Measurements from ENCODE around the gene MTCL1.

MTCL1 gene

DNA sequence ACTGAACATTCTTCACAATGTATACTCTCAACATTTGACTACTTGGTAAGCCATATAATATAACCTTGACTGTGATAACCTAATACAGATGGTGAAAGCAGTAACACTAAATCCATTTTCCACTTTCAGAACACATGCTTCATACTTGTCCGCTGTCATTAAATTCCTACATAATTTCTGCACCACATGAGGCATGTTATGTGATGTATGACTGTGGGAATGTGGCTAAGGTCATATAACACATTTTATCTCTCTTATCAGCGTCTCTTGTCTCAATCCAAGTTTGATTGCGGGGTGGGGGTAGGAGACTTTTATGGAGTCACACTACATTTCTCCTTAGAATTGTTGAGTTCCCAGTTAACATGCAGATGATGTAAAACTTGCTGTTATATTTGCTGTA, 110.9 kb downstream of the MTCL1 start:
- DNase-seq, result no peak

DNA sequence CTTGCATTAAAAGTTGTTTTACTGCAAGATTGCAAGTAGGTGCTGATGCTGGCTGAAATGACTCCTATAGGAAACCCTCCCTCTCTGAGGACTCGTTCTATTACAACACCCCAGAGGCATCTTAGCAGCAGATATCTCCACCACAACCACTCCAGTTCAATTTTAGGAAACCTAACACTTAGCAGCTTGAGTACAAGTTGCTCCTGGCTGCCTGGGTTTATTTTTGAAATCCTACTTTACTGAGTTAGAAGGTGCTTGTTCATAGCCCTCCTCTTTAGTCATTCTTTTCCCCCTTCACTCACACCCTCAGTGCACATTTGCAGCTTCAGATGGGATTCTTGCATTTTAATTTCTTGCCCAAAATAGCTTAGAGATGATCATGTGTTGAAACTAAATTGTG, 111.5 kb downstream of the MTCL1 start:
- DNase-seq, result no peak

DNA sequence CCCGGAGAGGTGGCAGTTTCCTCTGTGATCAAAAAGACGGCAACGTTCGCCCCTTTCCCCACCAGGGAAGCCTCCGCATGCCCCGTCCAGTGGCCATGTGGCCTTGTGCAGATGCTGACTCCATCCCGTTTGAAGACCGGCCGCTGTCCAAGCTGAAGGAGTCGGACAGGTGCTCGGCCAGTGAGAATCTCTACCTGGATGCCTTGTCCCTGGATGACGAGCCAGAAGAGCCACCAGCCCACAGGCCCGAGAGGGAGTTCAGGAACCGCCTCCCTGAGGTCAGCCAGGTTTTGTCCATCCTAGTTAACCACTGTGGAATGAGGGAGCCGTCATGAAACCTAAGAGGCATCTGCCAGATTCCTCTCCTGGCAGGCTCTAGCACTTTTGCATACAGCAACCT, 113.6 kb downstream of the MTCL1 start:
- no peak for DNase-seq

DNA sequence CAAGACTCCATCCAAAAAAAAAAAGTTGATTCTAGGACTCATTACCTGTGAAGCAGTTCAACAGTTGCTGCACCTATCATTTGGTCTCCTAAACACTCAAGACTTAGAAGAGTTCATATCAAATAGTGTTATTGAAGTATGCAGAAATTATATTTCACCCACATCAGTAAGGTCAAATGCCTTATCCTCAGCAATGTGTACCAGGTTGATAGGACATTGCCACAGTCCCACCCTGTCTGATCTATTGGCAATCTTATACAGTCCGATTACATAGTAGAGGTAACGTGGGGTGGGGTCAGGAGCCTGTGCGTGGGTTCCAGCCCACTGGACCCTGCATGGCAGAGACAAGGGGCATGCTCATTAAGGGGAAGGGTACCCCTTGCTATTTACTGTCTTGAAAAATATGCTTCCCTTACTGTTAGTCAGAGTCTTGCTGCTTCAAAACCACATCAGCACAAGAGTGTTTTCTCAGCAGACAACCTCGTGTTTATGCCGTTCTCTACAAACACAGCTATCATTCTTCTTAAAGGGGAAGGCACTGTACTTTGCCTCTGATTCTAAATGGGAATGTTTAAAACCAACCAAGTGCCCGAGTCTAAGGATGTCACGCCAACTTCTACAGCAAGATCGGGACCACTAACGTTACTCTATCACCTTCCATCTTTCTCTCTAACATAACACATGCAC, 115.2 kb downstream of the MTCL1 start:
- DNase-seq, result no peak

DNA sequence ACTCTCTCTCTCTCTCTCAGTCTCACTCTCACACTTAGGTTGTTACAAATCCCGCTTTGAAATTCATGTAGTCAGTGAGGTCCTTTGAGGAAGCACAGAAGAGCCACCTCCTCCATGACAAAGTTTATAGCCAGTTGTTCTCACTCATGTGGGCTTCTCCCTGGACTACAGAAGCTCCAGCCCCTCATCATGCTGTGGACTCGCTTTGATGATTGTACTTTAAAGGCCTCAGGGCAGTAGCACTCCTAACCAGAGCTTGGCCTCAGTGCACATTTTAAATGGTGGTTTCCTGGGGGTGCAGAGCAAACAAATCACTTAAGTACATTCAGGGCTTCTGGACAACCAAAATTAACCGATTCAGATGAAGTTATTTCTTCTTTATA, 115.7 kb downstream of the MTCL1 start:
- no peak for DNase-seq

DNA sequence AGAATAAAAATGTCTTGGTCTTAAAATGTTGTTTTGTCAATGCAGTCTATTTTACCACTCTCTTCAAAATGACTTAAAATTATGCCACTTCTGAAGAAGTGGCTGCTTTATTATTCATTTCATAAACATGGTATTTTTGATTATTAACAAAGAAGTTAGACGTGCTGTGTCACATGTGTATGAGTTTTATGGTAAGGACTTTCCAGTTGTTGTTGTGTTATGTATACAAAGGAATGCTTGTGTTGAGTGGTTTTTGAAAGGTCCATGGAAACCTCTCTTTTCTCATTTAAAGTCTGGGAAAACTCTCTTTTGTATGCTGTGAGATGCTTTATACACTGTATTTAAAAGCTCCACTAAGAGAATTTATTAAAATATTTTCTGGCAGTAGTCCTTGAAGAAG, 116.2 kb downstream of the MTCL1 start:
- DNase-seq, result no peak

DNA sequence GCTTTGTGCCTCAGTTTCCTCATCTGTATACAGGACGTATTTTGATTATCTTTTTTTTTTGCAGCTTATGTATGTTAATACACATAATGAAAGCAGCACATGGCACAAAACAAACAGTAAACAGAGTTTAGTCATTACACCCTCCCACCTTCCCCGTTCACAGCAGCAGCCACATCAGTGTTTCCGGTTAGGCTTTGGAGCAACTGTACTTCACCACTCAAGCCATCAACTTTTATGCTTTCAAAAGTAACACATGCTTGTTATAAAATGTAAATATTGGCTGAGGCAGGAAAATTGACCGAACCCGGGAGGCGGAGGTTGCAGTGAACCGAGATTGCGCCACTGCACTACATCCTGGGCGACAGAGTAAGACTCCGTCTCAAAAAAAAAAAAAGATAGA, 117.3 kb downstream of the MTCL1 start:
- no peak for DNase-seq

DNA sequence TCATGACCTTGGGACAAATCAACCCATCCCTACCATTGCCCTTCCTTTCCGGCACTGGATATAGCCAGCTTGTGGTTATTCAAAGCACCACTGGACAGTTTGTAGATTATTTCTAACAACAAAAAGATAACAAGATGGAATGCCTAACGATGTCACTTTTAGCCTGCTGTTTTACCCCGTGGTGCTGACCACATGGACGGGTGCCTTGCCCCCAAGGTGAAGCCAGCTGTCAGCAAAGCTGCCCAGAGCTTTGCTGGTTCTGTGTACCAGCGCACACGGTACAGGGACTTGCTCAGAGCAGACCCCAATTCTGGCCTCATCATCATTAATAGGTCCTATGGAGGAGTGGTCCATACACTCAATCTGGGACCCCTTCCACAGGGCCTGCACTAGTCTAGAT, 118.2 kb downstream of the MTCL1 start:
- no peak for DNase-seq

DNA sequence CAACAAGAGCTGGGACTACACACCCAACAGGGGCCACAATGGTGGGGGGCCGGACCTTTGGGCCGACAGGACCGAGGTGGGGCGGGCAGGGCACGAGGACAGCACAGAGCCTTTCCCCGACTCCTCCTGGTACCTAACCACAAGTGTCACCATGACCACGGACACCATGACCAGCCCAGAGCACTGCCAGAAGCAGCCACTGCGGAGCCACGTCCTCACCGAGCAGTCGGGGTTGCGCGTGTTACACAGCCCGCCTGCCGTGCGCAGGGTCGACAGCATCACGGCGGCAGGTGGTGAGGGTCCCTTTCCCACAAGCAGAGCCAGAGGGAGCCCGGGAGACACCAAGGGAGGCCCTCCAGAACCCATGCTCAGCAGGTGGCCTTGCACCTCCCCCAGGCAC, 119.5 kb downstream of the MTCL1 start:
- no peak for DNase-seq

DNA sequence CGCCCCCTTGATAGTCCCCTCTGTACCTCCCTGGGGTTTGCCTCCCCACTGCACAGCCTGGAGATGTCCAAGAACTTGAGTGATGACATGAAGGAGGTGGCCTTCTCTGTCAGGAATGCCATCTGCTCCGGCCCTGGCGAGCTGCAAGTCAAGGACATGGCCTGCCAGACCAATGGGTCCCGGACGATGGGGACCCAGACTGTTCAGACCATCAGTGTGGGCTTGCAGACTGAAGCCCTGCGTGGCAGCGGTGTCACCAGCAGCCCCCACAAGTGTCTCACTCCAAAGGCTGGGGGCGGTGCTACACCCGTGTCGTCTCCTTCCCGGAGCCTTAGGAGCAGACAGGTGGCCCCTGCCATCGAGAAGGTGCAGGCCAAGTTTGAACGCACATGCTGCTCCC, 119.9 kb downstream of the MTCL1 start:
- DNase-seq, result no peak

DNA sequence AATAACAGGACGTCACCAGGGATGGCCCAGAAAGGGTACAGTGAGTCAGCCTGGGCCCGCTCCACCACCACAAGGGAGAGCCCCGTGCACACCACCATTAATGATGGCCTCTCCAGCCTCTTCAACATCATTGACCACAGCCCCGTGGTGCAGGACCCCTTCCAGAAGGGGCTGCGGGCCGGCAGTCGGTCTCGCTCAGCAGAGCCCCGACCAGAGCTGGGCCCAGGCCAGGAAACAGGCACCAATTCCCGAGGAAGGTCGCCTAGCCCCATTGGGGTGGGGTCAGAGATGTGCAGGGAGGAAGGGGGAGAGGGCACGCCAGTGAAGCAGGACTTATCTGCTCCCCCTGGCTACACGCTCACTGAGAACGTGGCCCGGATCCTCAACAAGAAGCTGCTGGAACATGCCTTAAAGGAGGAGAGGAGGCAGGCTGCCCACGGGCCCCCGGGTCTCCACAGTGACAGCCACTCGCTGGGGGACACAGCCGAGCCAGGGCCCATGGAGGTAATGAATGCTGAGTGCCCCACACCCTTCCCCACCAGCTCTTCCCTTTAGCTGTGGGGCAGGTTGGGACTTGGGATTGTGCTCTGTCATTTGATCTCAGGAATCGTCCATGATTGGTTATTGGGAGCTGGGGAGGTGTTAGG, 120.5 kb downstream of the MTCL1 start:
- DNase-seq, result no peak

DNA sequence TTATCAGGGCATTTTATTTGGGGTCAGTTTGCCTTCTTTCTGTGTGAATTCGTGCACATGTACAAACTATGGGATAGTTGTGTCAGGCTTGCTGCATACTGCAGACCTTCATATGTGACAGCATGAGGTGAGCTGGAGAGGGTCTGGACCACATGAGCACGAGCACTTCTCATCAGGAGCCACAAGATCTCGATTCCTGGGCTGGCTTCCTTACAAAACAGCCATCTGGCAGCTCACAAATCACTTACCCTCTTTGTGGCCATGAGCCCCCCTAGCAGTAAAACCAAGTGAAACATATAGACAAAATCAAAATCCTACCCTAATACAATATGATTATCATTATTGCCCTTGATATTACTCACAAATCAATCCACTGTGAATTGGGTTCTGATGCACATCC, 121.2 kb downstream of the MTCL1 start:
- no peak for DNase-seq

DNA sequence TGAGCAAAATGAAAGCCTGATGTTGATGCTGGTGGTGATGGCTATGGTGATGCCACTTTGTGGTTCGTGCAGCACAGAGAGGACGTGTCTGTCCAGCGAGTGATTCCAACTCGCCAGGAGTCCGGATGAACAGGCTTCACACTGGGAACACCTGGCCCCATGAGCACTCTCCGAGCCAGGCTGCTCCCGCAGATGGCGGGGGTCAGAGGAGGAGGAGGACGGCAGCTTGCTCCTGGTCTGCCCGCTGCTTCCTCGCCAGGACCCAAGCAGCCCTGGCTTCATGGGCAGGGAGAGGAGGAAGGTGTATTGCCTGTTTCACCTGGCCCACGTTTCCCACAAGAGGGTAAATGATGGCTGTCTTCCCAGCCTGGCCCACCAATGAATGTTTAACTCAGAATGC, 121.6 kb downstream of the MTCL1 start:
- no peak for DNase-seq

DNA sequence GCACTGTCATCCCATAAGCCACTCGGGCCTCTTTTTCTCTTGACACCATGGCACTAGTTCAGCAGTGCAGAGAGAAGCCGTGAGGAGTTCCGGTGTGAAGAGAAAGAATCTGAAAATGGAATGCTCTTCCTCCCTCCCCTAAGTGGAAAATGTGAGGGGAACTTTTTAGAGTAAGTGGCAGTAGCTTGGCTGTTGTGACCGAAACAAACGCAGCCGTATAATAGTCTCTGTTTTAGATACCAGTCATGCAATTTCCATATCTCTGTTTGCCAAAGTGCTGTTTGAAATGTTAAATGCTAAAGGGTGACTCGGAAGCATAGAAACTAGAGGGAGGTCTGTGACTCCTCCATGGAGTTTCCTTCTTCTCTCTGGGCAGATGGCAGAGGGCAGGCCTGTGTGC, 122.9 kb downstream of the MTCL1 start:
- no peak for DNase-seq

DNA sequence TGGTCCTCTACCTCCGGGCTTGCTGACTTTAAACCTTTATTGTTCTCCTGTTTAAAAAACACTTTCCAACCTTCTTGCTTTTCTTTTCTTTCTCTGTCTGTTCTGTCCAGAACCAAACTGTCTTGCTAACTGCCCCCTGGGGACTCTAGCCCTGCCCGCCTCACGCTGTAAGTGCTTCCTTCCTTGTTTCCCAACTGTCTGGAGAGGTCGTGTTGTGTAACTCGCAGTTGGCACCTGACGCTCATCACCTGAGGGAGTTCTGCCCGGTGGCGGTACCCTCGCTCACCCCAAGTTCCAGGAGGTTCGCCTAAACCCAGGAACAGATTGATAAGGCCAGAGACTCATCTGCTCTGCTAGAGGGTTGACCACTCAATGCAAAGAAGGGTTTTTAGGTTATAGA, 123.4 kb downstream of the MTCL1 start:
- DNase-seq, result no peak

DNA sequence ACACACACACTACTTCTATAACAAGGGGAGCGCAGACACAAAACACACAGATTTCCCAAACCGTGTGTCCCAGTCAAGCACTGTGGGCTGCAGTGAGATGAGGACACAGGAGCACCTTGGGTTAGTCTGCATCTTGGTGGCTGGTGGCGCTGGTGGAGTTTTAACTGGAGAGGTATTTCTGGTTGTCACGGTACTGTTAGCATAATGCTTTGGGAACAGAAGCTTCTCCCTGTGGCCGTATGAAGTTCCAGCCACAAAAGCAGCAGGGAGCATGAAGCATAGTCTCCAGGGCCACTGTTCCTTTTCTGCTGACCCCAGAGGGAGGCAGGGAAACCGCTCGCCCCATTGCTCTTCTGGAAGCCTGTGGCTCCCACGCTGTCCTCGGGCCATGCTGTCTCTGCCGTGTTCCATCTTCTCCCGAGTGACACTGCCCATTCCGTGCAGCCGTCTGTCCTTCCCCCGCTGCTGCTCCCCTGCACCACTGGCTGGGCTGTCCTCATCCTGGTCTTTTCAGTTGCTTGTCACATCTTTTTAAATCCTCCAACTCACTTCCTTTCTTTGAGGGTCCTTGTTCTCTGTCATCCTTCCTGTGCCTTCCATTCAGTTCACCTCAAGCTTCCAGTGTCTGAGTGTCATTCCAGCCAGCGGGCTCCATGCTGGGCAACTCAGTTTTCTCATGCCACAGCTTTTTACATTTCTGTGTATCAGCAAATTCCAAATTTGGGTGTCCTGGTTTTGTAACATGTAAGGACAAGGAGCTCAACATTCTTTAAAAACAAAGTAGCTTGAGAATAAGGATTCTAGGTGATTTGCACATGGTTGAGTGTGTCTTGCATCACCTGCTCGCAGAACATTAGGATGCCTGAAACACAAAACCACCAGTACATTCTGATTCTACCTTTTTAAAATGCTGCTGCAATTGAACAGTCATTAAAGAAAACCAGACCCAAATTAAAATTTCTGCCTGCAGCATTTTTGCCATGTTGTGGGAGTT, 125.0 kb downstream of the MTCL1 start:
- DNase-seq, result no peak

DNA sequence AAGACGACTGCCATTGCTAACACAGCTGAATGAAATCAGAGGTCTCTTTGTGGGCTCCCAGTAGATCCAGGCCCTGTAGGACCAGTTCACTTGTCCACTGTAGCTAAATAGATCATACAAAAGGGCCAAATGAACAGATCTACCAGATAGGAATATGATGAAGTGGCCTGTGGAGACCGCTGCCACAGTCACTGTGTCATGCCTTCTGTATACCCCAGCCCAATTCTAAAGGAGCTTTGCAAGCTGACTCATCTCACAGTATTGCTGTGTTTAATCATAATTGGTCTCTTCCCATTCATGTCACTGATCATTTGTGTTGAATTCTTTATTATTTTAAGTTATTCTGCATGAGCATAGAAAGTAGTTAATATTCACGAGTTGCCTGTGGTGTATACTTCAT, 125.8 kb downstream of the MTCL1 start:
- no peak for DNase-seq

DNA sequence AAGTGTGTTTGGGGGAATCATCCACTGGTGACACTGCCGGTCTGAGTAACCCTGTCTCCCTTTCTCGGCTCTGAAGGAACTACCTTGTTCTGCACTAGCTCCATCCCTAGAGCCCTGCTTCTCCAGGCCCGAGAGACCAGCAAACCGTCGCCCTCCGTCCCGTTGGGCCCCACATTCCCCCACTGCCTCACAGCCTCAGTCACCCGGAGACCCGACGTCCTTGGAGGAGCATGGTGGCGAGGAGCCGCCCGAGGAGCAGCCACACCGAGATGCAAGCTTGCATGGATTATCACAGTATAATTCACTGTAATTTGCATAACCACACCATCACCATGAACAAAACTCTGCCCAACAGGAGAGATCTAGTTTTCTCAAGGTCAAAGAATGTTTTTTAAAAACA, 126.2 kb downstream of the MTCL1 start:
- DNase-seq, result no peak

DNA sequence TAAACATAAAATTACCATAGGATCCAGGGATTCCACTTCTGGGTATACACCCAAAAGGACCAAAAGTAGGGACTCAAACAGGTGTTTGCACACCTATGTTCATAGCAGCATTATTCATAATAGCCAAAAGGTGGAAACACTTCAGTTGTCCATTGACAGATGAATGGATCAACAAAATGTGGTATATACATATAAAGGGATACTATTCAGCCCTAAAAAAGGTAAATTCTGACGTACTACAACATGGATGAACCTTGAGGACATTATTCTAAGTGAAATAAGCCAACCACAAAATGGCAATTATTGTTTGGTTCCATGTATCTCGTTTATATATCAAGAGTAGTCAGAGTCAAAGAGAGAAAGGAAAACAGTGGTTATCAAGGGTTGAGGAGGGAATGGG, 128.1 kb downstream of the MTCL1 start:
- no peak for DNase-seq

DNA sequence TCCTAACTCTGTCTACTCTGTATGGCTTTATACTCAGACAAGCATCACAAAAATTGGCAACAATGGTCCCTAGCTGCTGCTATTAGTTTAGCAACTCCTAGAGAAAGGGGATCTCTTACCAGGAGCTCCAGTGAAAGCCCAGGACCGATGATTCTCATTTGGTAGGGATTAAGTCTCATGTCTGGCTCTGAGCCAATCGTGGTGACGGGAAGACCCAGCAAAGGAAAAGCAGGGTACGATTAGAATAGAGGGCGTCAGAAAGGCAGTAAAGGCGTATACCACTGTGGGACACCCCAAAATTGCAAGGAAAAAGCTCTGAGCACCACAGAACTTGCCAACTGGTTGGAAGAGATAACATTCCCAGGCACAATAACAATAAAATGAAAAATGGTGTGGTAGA, 129.5 kb downstream of the MTCL1 start:
- no peak for DNase-seq

DNA sequence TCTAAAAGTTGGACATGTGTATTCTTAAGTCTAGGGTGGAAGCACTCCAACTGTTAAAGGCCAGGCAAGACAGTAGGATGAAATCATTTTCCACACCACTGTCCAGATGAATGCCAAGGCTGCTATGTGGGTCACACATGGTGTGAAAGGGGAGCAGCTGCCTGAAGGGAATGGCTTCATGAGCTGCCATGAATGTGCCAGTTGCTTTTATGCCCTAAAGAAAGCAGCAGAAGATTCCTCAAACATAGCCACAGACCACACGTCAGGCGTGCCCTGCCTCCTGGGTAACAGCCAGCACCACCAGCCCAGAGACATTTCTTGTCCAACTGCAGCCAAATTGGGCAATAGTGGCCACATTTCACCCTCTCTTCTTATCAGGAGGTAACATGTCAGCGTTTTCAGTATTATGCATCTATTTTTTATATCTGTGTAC, 130.2 kb downstream of the MTCL1 start:
- peak; percentile 5 for DNase-seq

DNA sequence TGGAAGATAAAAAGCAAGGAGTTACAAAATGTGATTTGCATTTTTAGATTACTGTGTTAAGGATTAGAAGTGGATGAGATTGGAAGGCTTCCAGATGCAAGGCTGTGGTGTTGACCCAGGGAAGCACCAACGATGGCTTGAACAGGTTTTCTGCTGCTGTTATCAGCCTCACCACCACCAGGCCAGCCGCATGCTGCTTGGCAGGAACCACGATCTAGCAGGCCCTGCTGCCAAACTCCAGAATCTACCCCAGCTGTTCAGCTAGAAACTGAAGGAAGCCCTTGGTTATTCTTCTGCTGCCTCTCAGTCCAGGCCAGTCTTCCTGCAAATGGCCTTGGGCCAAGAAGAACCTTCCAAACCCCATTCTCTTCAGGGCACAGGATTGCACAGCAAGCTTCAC, 133.9 kb downstream of the MTCL1 start:
- DNase-seq, result no peak

DNA sequence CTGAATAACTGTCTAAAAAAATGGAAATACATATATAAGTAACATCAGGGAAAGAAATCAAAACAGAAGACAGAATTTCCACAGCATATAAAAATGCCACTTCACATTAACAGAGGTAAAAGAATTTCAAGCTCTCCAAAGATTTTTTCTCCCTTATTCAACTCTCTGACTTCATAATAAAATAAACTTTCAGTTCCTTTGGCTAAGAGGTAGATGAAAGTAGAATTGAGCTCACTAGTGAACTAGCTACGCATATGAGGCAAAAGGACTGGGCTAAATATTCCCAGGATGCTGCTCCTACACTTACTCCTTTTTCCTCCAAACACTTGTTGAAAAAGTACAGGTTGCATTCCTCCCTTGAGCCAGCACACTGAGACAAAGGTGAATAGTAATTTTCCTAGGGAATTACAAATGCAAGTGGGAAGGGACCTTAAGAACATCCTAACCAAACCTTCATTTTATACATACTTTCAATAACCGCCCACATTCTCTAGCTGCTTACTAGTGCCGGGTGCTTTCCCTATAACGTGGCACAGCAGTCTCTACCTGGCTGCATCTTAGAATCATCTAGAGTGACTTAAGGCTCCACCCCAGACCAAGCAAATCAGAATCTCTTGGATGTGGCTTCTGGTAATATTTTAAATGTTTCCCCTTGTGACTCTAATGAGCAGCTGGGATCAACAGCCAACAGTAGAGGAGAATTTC, 136.6 kb downstream of the MTCL1 start:
- no peak for DNase-seq
